Breast epithelium (tissue), 4 donors: ENCODE measurements around the gene NBPF15. TPM values are rescaled to one million over a fixed set of nuclear protein-coding genes. Genes with fewer than 3 reads are reported as not detected.
"Not testable (repeated sequence)": the region's sequence is repeated elsewhere in the genome, so short reads cannot be mapped to it uniquely, and the experiment has no call there.

Source experiments
- DNase-seq, 2 donors: peaks; one replicate each; pipeline ENCODE4 v3.0.0-alpha.2; 2019; ENCODE audit warnings: low spot score in 2 of 2
- H3K27ac ChIP-seq, 2 donors: fragments of 200-600 bp; sonication (generic) in 1 of 2; one replicate each; pipeline ENCODE4 v1.5.1; 2016 to 2019; ENCODE audit warnings: mild to moderate bottlenecking in 1 of 2
- H3K27me3 ChIP-seq, 2 donors: fragments of 200-600 bp; sonication (generic) in 1 of 2; one replicate each; pipeline versions ENCODE4 v1.5.1 to v1.6.0; 2017 to 2019; ENCODE audit warnings: control low read depth in 1 of 2, mild to moderate bottlenecking in 1 of 2
- H3K36me3 ChIP-seq: fragments of 200-600 bp; one replicate; pipeline ENCODE4 v1.5.1; 2019
- H3K4me1 ChIP-seq, 2 donors: fragments of 200-600 bp; sonication (generic); one replicate each; pipeline ENCODE4 v1.5.1; 2016 to 2019; ENCODE audit warnings: control low read depth in 1 of 2
- H3K4me3 ChIP-seq, 3 donors: fragments of 200-600 bp; sonication (generic); 1 replicate in 2 of 3; 2 replicates in 1 of 3; pipeline ENCODE4 v1.5.1; 2016 to 2019; ENCODE audit warnings: mild to moderate bottlenecking in 3 of 3, moderate library complexity in 2 of 3
- H3K9me3 ChIP-seq, 2 donors: fragments of 200-600 bp; sonication (generic) in 1 of 2; one replicate each; pipeline ENCODE4 v1.5.1; 2016 to 2019; ENCODE audit warnings: control low read depth in 1 of 2
- CTCF ChIP-seq, 3 donors: fragments of 450-650 bp; IDR thresholded peaks; one replicate each; pipeline ENCODE4 v1.5.1; 2016 to 2017; ENCODE audit warnings: antibody characterized with exemption in 3 of 3, mild to moderate bottlenecking in 3 of 3, moderate library complexity in 3 of 3
- POLR2A ChIP-seq: fragments of 450-650 bp; IDR thresholded peaks from one replicate; pipeline ENCODE4 v1.6.1; 2016; ENCODE audit warnings: antibody characterized with exemption, mild to moderate bottlenecking, moderate library complexity
- POLR2AphosphoS5 ChIP-seq, 3 donors: sonication (generic); formaldehyde crosslinking; IDR thresholded peaks; one replicate each; pipeline ENCODE4 v1.6.1; 2017; ENCODE audit warnings: antibody characterized with exemption in 3 of 3
- intact Hi-C: fragments of 100-400 bp; cut with DNase I; formaldehyde crosslinking; loops from one replicate; pipeline ENCODE4 v1.15.1; 2023; ENCODE audit warnings: low total_unique reads
- total RNA-seq, 3 donors: library from RNA; depleted of rRNA; stranded (reverse); fragments of >200 nt; gene quantifications; one replicate each; pipeline ENCODE4 v1.1.0, GENCODE V29; 2016

Gene NBPF15
- total RNA-seq, 3 donors from 2014 or later: 24.5 to 41.6 (median 35.1) TPM

- Histone ChIP-seq H3K27ac (peak overlapping the region; percentile 68 to 89), H3K4me3 (peak overlapping the region; percentile 26 to 74 (median 52))
- peak; percentile 50 to 77 for DNase-seq
- intact Hi-C loops, H3K36me3 ChIP-seq, H3K27me3 ChIP-seq, H3K4me1 ChIP-seq, H3K9me3 ChIP-seq: not testable (repeated sequence)
- TF ChIP-seq CTCF (IDR thresholded peaks at IDR 0.05) (peak in 1 of 3 donors; percentile 38), POLR2AphosphoS5 (IDR thresholded peaks at IDR 0.05) (peak in 2 of 3 donors; percentile 22 to 30)
Observed at GRCh38 chr1:144418891-144419694, 42.4 kb downstream of the NBPF15 start.

GRCh38 chr1:144413404-144414118 lies 47.9 kb downstream of the NBPF15 start:
- H3K27me3 ChIP-seq, intact Hi-C loops, H3K27ac ChIP-seq, H3K4me1 ChIP-seq, DNase-seq, H3K9me3 ChIP-seq, H3K36me3 ChIP-seq: not testable (repeated sequence)
- H3K4me3 ChIP-seq: peak overlapping the region; percentile 44 to 69 (median 47)

GRCh38 chr1:144412491-144413403 lies 48.7 kb downstream of the NBPF15 start:
- peak overlapping the region; percentile 76 to 89 for H3K27ac ChIP-seq
- intact Hi-C loops, H3K9me3 ChIP-seq, H3K4me1 ChIP-seq, H3K27me3 ChIP-seq, H3K36me3 ChIP-seq: not testable (repeated sequence)
- peak overlapping the region; percentile 44 to 69 (median 47) for H3K4me3 ChIP-seq
- TF ChIP-seq CTCF (IDR thresholded peaks at IDR 0.05) (peak in 1 of 3 donors; percentile 26), POLR2A (peak; percentile 96), POLR2AphosphoS5 (IDR thresholded peaks at IDR 0.05) (peak; percentile 94 to 97 (median 96))
- DNase-seq: peak; percentile 89 to 91

- peak; percentile 70 to 80 for DNase-seq
- H3K4me1 ChIP-seq, H3K9me3 ChIP-seq, H3K27me3 ChIP-seq, intact Hi-C loops, H3K36me3 ChIP-seq: not testable (repeated sequence)
- peak overlapping the region; percentile 44 to 69 (median 47) for H3K4me3 ChIP-seq
- H3K27ac ChIP-seq: peak overlapping the region; percentile 76 to 89
Observed at GRCh38 chr1:144412068-144412471, 49.4 kb downstream of the NBPF15 start.

GRCh38 chr1:144402807-144403206 lies 58.7 kb downstream of the NBPF15 start:
- intact Hi-C loops, H3K4me3 ChIP-seq, H3K9me3 ChIP-seq, H3K27me3 ChIP-seq, H3K36me3 ChIP-seq, H3K4me1 ChIP-seq, H3K27ac ChIP-seq, DNase-seq: not testable (repeated sequence)

- H3K27ac ChIP-seq, intact Hi-C loops, DNase-seq, H3K4me3 ChIP-seq, H3K36me3 ChIP-seq, H3K4me1 ChIP-seq, H3K27me3 ChIP-seq, H3K9me3 ChIP-seq: not testable (repeated sequence)
Observed at GRCh38 chr1:144371651-144372050, 89.8 kb downstream of the NBPF15 start.

Other genes with a start within 250 kb of the NBPF15 start
- not detected for gene PPIAL4E, start 88.0 kb downstream of the NBPF15 start, total RNA-seq
- under 1 TPM in 1 of 3 donors, not detected in 2; 0.73 TPM for gene PPIAL4F, start 131.2 kb upstream of the NBPF15 start, total RNA-seq